ENCODE measurements around the gene DGKZ.

DGKZ gene

DNA sequence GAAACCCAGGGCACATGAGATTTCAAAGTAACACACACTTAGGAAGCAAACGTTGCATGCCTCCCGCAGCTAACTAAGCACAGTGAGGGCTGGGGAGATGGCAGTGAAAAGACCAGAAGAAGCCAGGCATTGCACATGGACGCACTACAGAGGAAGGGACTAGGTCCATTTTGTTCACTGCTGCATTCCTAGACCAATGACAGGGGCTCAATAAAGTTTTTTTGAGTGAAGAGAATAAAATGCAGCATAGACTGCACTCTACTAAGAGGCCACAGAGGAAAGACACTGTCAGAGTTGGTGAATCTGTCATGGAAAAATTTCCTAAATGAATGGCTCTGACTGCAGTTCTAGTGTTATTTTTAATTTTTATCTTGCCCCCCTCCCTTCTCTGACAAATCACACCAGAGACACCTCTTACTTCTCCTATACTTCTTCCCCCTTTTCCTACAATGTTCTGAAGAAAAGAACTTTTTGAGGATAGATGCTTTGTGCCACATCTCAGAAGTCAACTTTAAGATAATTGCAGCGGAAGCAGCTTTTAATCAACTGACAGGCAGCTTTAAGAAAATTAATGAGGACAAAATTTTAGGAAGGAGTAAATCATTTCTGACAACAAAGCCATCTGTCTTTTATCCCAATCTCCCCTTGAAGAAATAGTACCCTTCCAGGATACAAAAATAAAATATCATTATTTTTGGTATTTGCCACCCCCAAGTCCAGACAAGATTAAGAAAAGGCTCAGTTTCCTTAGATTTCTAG is 79.1 kb downstream of the DGKZ start:
- DNase-seq (ENCODE audit: extremely low read depth in 1 of 2, low read depth in 1 of 2), result no peak

DNA sequence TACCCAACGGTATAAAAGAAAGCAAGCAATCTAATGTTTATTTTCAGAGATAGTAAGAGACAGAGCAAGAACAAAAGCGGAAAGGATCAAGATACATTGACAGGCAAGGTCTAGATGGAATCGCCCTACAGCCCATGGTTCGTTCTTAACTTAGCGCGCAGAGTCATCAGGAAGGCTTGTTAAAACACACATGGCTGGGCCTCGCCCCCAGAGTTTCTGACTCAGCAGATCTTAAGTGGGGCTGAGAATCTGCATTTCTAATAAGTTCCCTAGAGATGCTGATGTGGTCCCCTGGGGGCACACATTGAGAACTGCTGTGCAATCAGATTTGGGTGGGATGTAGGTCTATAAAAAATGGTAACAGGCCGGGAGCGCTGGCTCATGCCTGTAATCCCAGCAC is 80.1 kb downstream of the DGKZ start:
- DNase-seq (ENCODE audit: extremely low read depth in 1 of 2, low read depth in 1 of 2), result no peak

DNA sequence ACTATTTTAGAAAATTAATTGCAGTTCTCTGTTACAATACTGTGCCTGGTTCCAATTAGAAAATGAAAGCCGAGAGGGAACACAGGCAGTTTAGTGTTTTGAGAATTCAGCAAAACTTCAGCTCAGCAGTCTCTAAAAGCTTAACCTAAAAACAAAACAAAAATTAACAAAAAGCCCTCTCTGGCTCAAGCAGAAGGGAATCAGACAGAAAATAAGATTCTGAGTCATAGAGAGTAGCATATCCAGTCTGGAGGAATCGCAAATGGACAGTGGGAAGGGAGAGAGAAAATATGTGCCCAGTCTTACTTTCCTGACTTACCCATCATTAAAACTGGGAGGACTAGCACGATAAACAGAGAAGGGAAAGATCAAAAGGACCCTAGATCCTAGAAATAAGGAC is 82.5 kb downstream of the DGKZ start:
- no peak for DNase-seq (ENCODE audit: extremely low read depth in 1 of 2, low read depth in 1 of 2)
